Activated CD4-positive, alpha-beta T cell treated with anti-CD3 and anti-CD28 coated beads, Interleukin-2, amount 50 U/mL, for 48 hours (primary cell): Measurements from ENCODE around the gene APLF.

ENCODE experiments used
- DNase-seq, 2 experiments: peaks; one replicate each; pipeline ENCODE4 v3.0.0-alpha.2; 2020

The APLF gene

GRCh38 chr2:68467077-68467960 is at the start of gene APLF, which contains the start of gene FBXO48:
APLF (plus strand) TSS chr2:68467585; CDS start chr2:68467732, 147 bp downstream.
FBXO48 (minus strand) TSS chr2:68467294; CDS start chr2:68465145, 2,149 bp downstream.
- DNase-seq = peak; percentile 98 to 99

GRCh38 chr2:68417926-68418325 is 49.5 kb upstream of the APLF start:
- no peak for DNase-seq

GRCh38 chr2:68418419-68418818 is 49.0 kb upstream of the APLF start:
- no peak for DNase-seq

- DNase-seq = no peak
These were observed 48.5 kb upstream of the APLF start for GRCh38 chr2:68418855-68419254.

- DNase-seq = no peak
These were observed 47.0 kb upstream of the APLF start for GRCh38 chr2:68420254-68420910.

- no peak for DNase-seq
These were observed 43.3 kb upstream of the APLF start for GRCh38 chr2:68423966-68424650.

GRCh38 chr2:68425503-68425902 is 41.9 kb upstream of the APLF start:
- DNase-seq = no peak

- no peak for DNase-seq
These were observed 40.9 kb upstream of the APLF start for GRCh38 chr2:68426446-68426845.

- no peak for DNase-seq
These were observed 40.4 kb upstream of the APLF start for GRCh38 chr2:68426848-68427579.

- no peak for DNase-seq
These were observed 39.3 kb upstream of the APLF start for GRCh38 chr2:68428126-68428525.

- DNase-seq = no peak
These were observed 38.6 kb upstream of the APLF start for GRCh38 chr2:68428746-68429145.

- no peak for DNase-seq
These were observed 38.0 kb upstream of the APLF start for GRCh38 chr2:68429311-68429826.

GRCh38 chr2:68431316-68431972 is 35.9 kb upstream of the APLF start:
- DNase-seq = no peak

GRCh38 chr2:68432696-68433658 is 34.4 kb upstream of the APLF start:
- DNase-seq = no peak

GRCh38 chr2:68434981-68435380 is 32.4 kb upstream of the APLF start:
- no peak for DNase-seq

- DNase-seq = no peak
These were observed 31.8 kb upstream of the APLF start for GRCh38 chr2:68435615-68436014.

- DNase-seq = no peak
These were observed 31.1 kb upstream of the APLF start for GRCh38 chr2:68436270-68436669.

GRCh38 chr2:68438455-68439303 is 28.7 kb upstream of the APLF start:
- DNase-seq = no peak

- peak; percentile 76 to 86 for DNase-seq
These were observed 26.0 kb upstream of the APLF start for GRCh38 chr2:68441179-68441993.
